ENCODE results near the gene TMSB4X. TPM values are rescaled to one million over a fixed set of nuclear protein-coding genes. Genes with fewer than 3 reads are reported as not detected.

The TMSB4X gene
- total RNA-seq, 2 experiments from 2014 or later: 3,666 to 4,468 TPM

- Mint-ChIP-seq H3K4me3 (peak overlapping the region; percentile 28), H3K27ac (peak overlapping the region; percentile 89), H3K9me3 (ENCODE audit: low read depth) (peaks cover 2% of the 10 kb centered on the region), H3K4me1 (peaks cover 71% of the 10 kb centered on the region), H3K27me3 (no peaks in the 10 kb centered on the region), H3K36me3 (ENCODE audit: low read depth) (peaks cover 5% of the 10 kb centered on the region)
- no peak for DNase-seq
- CTCF ChIA-PET: interaction anchor here (0.6 to 2.2 kb wide), 8 partner anchors 12 to 502 kb away, joined by 3 to 12 read pairs (median 4); no protein-coding TSS in a partner anchor
- ATAC-seq: peak; percentile 31
- POLR2A ChIA-PET: interaction anchor here (0.6 to 1.6 kb wide), 6 partner anchors 29 to 179 kb away, joined by 3 to 5 read pairs (median 3); no protein-coding TSS in a partner anchor
- intact Hi-C loops (cut with DNase I, micrococcal nuclease): loop anchor here (1.0 to 10.0 kb wide), 5 partner anchors 14 to 1039 kb away; partner anchors contain the start of gene GEMIN8 (in 1 of the 2)
These were observed 10.4 kb downstream of the TMSB4X start for GRCh38 chrX:12985331-12985730.

- peaks cover 70% of the 10 kb centered on the region for H3K4me1 Mint-ChIP-seq
- H3K4me3 Mint-ChIP-seq: peak overlapping the region; percentile 52
- H3K36me3 Mint-ChIP-seq (ENCODE audit: low read depth): peaks cover 5% of the 10 kb centered on the region
- H3K27ac Mint-ChIP-seq: peak overlapping the region; percentile 89
- DNase-seq: no peak
- CTCF ChIA-PET: interaction anchor here (0.7 to 2.2 kb wide), 7 partner anchors 11 to 501 kb away, joined by 3 to 12 read pairs (median 4); no protein-coding TSS in a partner anchor
- POLR2A ChIA-PET: interaction anchor here (0.5 to 1.2 kb wide), 3 partner anchors 10 to 101 kb away, joined by 3 read pairs; no protein-coding TSS in a partner anchor
- intact Hi-C loops (cut with DNase I, micrococcal nuclease): loop anchor here (5.0 to 10.0 kb wide), 2 partner anchors 34 to 1039 kb away; partner anchors contain the start of gene GEMIN8 (in 1 of the 2)
- H3K9me3 Mint-ChIP-seq (ENCODE audit: low read depth): peaks cover 2% of the 10 kb centered on the region
- ATAC-seq: peak; percentile 5
- H3K27me3 Mint-ChIP-seq: no peaks in the 10 kb centered on the region
These were observed 11.4 kb downstream of the TMSB4X start for GRCh38 chrX:12986164-12986779.

DNA sequence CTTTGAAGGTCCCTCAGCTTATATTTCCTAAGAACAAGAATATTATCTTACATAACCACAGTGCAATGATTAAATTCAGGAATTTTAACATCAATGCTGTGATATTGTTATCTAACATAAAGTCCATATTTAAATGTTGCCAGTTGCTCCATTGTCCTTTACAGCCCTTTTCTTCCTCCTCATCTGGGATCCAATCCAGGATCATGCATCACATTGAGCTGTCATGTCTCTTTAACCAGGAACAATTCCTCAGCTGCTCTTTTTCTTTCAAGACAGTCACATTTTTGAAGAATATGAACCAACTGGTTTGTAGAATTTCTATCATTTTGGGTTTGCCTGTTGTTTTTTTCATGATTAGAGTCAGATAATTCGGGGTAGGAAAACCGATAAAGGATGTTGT is 12.0 kb downstream of the TMSB4X start:
- Mint-ChIP-seq H3K4me1 (peaks cover 72% of the 10 kb centered on the region), H3K27ac (peak overlapping the region; percentile 89), H3K9me3 (ENCODE audit: low read depth) (peaks cover 2% of the 10 kb centered on the region), H3K4me3 (no peak overlapping the region), H3K36me3 (ENCODE audit: low read depth) (peaks cover 3% of the 10 kb centered on the region), H3K27me3 (no peaks in the 10 kb centered on the region)
- no peak for ATAC-seq
- intact Hi-C loops (cut with DNase I, micrococcal nuclease): loop anchor here (5.0 to 10.0 kb wide), 2 partner anchors 35 to 1038 kb away; partner anchors contain the start of gene GEMIN8 (in 1 of the 2)
- no peak for DNase-seq
- ChIA-PET POLR2A (interaction anchor here (1.2 kb wide), 2 partner anchors 11 to 100 kb away, joined by 3 read pairs; no protein-coding TSS in a partner anchor), CTCF (interaction anchor here (0.7 to 2.0 kb wide), 3 partner anchors 10 to 37 kb away, joined by 4 to 12 read pairs (median 4); no protein-coding TSS in a partner anchor)

DNA sequence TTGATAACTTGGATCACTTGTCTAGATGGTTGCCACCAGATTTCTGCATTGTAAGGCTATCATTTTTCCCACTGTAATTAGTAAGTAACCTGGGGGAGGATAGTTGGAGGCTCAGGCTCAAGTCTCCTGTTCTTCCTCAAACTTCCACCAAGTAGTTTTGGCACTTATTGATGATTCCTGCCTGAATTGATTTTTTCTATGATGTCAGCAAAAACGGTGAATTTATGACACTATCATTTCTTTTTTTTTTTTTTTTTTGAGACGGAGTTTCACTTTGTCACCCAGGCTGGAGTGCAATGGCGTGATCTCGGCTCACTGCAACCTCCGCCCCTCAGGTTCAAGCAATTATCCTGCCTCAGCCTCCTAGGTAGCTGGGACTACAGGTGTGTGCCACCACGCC is 12.4 kb downstream of the TMSB4X start:
- H3K27ac Mint-ChIP-seq: no peak overlapping the region
- peaks cover 69% of the 10 kb centered on the region for H3K4me1 Mint-ChIP-seq
- no peak for ATAC-seq
- peaks cover 3% of the 10 kb centered on the region for H3K36me3 Mint-ChIP-seq (ENCODE audit: low read depth)
- intact Hi-C loops (cut with DNase I, micrococcal nuclease): loop anchor here (5.0 to 10.0 kb wide), 2 partner anchors 35 to 1037 kb away; partner anchors contain the start of gene GEMIN8 (in 1 of the 2)
- no peaks in the 10 kb centered on the region for H3K27me3 Mint-ChIP-seq
- ChIA-PET CTCF (interaction anchor here (1.1 to 2.5 kb wide), 2 partner anchors 11 to 40 kb away, joined by 3 to 10 read pairs; no protein-coding TSS in a partner anchor), POLR2A (interaction anchor here (1.2 kb wide), 2 partner anchors 10 to 100 kb away, joined by 3 read pairs; no protein-coding TSS in a partner anchor)
- DNase-seq: no peak
- H3K9me3 Mint-ChIP-seq (ENCODE audit: low read depth): peaks cover 2% of the 10 kb centered on the region
- no peak overlapping the region for H3K4me3 Mint-ChIP-seq

GRCh38 chrX:12987900-12988594 is 13.1 kb downstream of the TMSB4X start:
- Mint-ChIP-seq H3K27me3 (no peaks in the 10 kb centered on the region), H3K27ac (peak overlapping the region; percentile 65), H3K4me1 (peaks cover 67% of the 10 kb centered on the region), H3K36me3 (ENCODE audit: low read depth) (peaks cover 3% of the 10 kb centered on the region), H3K4me3 (no peak overlapping the region), H3K9me3 (ENCODE audit: low read depth) (peaks cover 2% of the 10 kb centered on the region)
- POLR2A ChIA-PET: interaction anchor here (1.2 kb wide), 1 partner anchor 10 kb away, joined by 3 read pairs; no protein-coding TSS in a partner anchor
- ATAC-seq: no peak
- CTCF ChIA-PET: interaction anchor here (1.1 to 2.5 kb wide), 2 partner anchors 10 to 41 kb away, joined by 3 to 10 read pairs; no protein-coding TSS in a partner anchor
- intact Hi-C loops (cut with DNase I, micrococcal nuclease): loop anchor here (5.0 to 10.0 kb wide), 2 partner anchors 36 to 1037 kb away; partner anchors contain the start of gene GEMIN8 (in 1 of the 2)
- no peak for DNase-seq

DNA sequence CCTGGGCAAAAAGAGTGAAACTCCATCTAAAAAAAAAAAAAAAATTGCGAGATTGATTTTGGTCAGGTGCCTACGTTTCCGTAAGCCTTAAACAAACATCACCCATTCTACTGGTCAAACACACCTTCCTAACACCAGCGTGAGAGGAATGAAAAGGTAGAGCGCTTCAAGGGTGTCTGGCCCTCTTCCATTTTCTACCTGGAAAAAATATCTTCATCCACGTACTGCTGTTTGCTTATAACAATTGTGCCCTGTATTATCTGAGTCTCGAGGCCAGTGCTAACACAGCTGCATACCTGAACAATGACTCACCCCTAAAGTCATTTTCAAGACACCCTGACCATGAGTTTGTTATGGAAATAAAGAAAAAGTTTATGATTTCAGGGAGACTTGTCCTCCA is 13.9 kb downstream of the TMSB4X start:
- ATAC-seq (no peak), DNase-seq (no peak)
- peaks cover 3% of the 10 kb centered on the region for H3K36me3 Mint-ChIP-seq (ENCODE audit: low read depth)
- H3K4me1 Mint-ChIP-seq: peaks cover 63% of the 10 kb centered on the region
- no peaks in the 10 kb centered on the region for H3K27me3 Mint-ChIP-seq
- ChIA-PET CTCF (interaction anchor here (2.5 kb wide), 1 partner anchor 10 kb away, joined by 10 read pairs; no protein-coding TSS in a partner anchor), POLR2A (no interaction called here)
- H3K27ac Mint-ChIP-seq: no peak overlapping the region
- intact Hi-C loops (cut with DNase I, micrococcal nuclease): loop anchor here (5.0 to 10.0 kb wide), 2 partner anchors 36 to 1036 kb away; partner anchors contain the start of gene GEMIN8 (in 1 of the 2)
- H3K9me3 Mint-ChIP-seq (ENCODE audit: low read depth): peaks cover 2% of the 10 kb centered on the region
- H3K4me3 Mint-ChIP-seq: no peak overlapping the region

- DNase-seq (no peak), ATAC-seq (no peak)
- H3K27ac Mint-ChIP-seq: no peak overlapping the region
- ChIA-PET CTCF (interaction anchor here (2.5 kb wide), 1 partner anchor 9 kb away, joined by 10 read pairs; no protein-coding TSS in a partner anchor), POLR2A (no interaction called here)
- peaks cover 60% of the 10 kb centered on the region for H3K4me1 Mint-ChIP-seq
- peaks cover 3% of the 10 kb centered on the region for H3K36me3 Mint-ChIP-seq (ENCODE audit: low read depth)
- H3K4me3 Mint-ChIP-seq: no peak overlapping the region
- intact Hi-C loops (cut with DNase I, micrococcal nuclease): loop anchor here (5.0 to 10.0 kb wide), 2 partner anchors 37 to 1035 kb away; partner anchors contain the start of gene GEMIN8 (in 1 of the 2)
- H3K27me3 Mint-ChIP-seq: no peaks in the 10 kb centered on the region
- H3K9me3 Mint-ChIP-seq (ENCODE audit: low read depth): peaks cover 2% of the 10 kb centered on the region
These were observed 14.6 kb downstream of the TMSB4X start for GRCh38 chrX:12989461-12989860.

- Mint-ChIP-seq H3K27me3 (no peaks in the 10 kb centered on the region), H3K27ac (no peak overlapping the region), H3K9me3 (ENCODE audit: low read depth) (no peaks in the 10 kb centered on the region), H3K4me3 (no peak overlapping the region), H3K36me3 (ENCODE audit: low read depth) (no peaks in the 10 kb centered on the region), H3K4me1 (peaks cover 52% of the 10 kb centered on the region)
- POLR2A ChIA-PET: no interaction called here
- DNase-seq (no peak), ATAC-seq (no peak)
- intact Hi-C loops (cut with DNase I, micrococcal nuclease): no loop called here
- CTCF ChIA-PET: no interaction called here
These were observed 16.7 kb downstream of the TMSB4X start for GRCh38 chrX:12991575-12991974.

- peaks cover 53% of the 10 kb centered on the region for H3K4me1 Mint-ChIP-seq
- intact Hi-C loops (cut with DNase I, micrococcal nuclease): no loop called here
- no peaks in the 10 kb centered on the region for H3K9me3 Mint-ChIP-seq (ENCODE audit: low read depth)
- H3K27ac Mint-ChIP-seq: no peak overlapping the region
- CTCF ChIA-PET: interaction anchor here (0.7 kb wide), 1 partner anchor 22 kb away, joined by 3 read pairs; no protein-coding TSS in a partner anchor
- H3K27me3 Mint-ChIP-seq: no peaks in the 10 kb centered on the region
- DNase-seq (no peak), ATAC-seq (peak; percentile 50)
- POLR2A ChIA-PET: interaction anchor here (0.6 kb wide), 1 partner anchor 159 kb away, joined by 3 read pairs; no protein-coding TSS in a partner anchor
- no peaks in the 10 kb centered on the region for H3K36me3 Mint-ChIP-seq (ENCODE audit: low read depth)
- H3K4me3 Mint-ChIP-seq: no peak overlapping the region
These were observed 17.7 kb downstream of the TMSB4X start for GRCh38 chrX:12992544-12993118.

- Mint-ChIP-seq H3K27me3 (no peaks in the 10 kb centered on the region), H3K4me3 (no peak overlapping the region), H3K36me3 (ENCODE audit: low read depth) (no peaks in the 10 kb centered on the region), H3K4me1 (peaks cover 56% of the 10 kb centered on the region), H3K9me3 (ENCODE audit: low read depth) (no peaks in the 10 kb centered on the region), H3K27ac (no peak overlapping the region)
- intact Hi-C loops (cut with DNase I, micrococcal nuclease): no loop called here
- ChIA-PET CTCF (no interaction called here), POLR2A (no interaction called here)
- DNase-seq (no peak), ATAC-seq (no peak)
These were observed 18.9 kb downstream of the TMSB4X start for GRCh38 chrX:12993826-12994225.

- ChIA-PET CTCF (no interaction called here), POLR2A (no interaction called here)
- DNase-seq: no peak
- Mint-ChIP-seq H3K36me3 (ENCODE audit: low read depth) (no peaks in the 10 kb centered on the region), H3K4me3 (no peak overlapping the region), H3K27me3 (no peaks in the 10 kb centered on the region), H3K9me3 (ENCODE audit: low read depth) (no peaks in the 10 kb centered on the region), H3K4me1 (peaks cover 55% of the 10 kb centered on the region), H3K27ac (no peak overlapping the region)
- ATAC-seq: no peak
- intact Hi-C loops (cut with DNase I, micrococcal nuclease): no loop called here
These were observed 19.4 kb downstream of the TMSB4X start for GRCh38 chrX:12994321-12994720.
